GM12878 (cell line): Measurements from ENCODE around the gene OSBPL5. TPM values are rescaled to one million over a fixed set of nuclear protein-coding genes. Genes with fewer than 3 reads are reported as not detected.

Experiments used
- ATAC-seq: fragments of 200-7000 bp; cut with Tn5 transposase; 3 replicates; pipeline ENCODE4 v1.9.1; 2020; ENCODE audit warnings: mild to moderate bottlenecking, moderate library complexity
- BruUV-seq: library from RNA; stranded (reverse); fragments of 400-500 nt; replicated peaks from 2 replicates; lab custom pipeline; 2021; lab: Mats Ljungman, UMichigan
- CTCF ChIA-PET: fragments of 300-600 bp; sonication (Branson Sonifier 250); formaldehyde crosslinking; extraction: SDS; loops from one replicate; lab custom pipeline; 2021; ENCODE audit warnings: inconsistent platforms; lab: Yijun Ruan, JAX
- POLR2A ChIA-PET: fragments of 350-600 bp; formaldehyde crosslinking; extraction: SDS; loops from one replicate; lab custom pipeline; 2021; ENCODE audit warnings: inconsistent platforms; lab: Charles Lee
- RAD21 ChIA-PET: fragments of 300-600 bp; sonication (Branson Sonifier 250); formaldehyde crosslinking; loops from one replicate; lab custom pipeline; 2023; ENCODE audit warnings: antibody characterized with exemption; ENCODE audit not compliant: unreplicated experiment; lab: Charles Lee
- SMC1A ChIA-PET: fragments of 300-600 bp; sonication (Branson Sonifier 250); formaldehyde crosslinking; loops from one replicate; lab custom pipeline; 2023; ENCODE audit not compliant: unreplicated experiment, uncharacterized antibody; lab: Charles Lee
- DNase-seq: peaks from one replicate; pipeline ENCODE4 v3.0.0-alpha.2; 2011; ENCODE audit warnings: low read depth, low spot score
- FAIRE-seq: peaks from 3 replicates; lab custom pipeline; 2011; peaks lifted over from hg19 to GRCh38; lab: Jason Lieb, UNC
- H2AFZ ChIP-seq: 2 replicates; pipeline ENCODE4 v1.6.0; 2011; ENCODE audit warnings: low read depth, low read length, control low read depth; ENCODE audit not compliant: control insufficient read depth
- H3K27ac ChIP-seq: 2 replicates; pipeline ENCODE4 v1.5.1; 2011; ENCODE audit warnings: control low read depth; ENCODE audit not compliant: control insufficient read depth, insufficient read depth
- H3K27me3 ChIP-seq, 2 experiments: replicated peaks in 1 of 2; 2 replicates each; pipeline versions ENCODE4 v1.6.0 to v1.6.1; 2011; ENCODE audit warnings: low read length in 1 of 2; ENCODE audit not compliant: control insufficient read depth in 2 of 2, insufficient read depth in 2 of 2
- H3K36me3 ChIP-seq, 2 experiments: 2 replicates each; pipeline ENCODE4 v1.5.1; 2011; ENCODE audit warnings: low read length in 1 of 2; ENCODE audit not compliant: control insufficient read depth in 2 of 2, insufficient read depth in 2 of 2
- H3K4me1 ChIP-seq: 2 replicates; pipeline ENCODE4 v1.6.1; 2011; ENCODE audit warnings: mild to moderate bottlenecking, low read length, moderate library complexity, mixed read lengths; ENCODE audit not compliant: control insufficient read depth, insufficient read depth
- H3K4me2 ChIP-seq: 2 replicates; pipeline ENCODE4 v1.6.0; 2011; ENCODE audit warnings: control low read depth; ENCODE audit not compliant: control insufficient read depth, insufficient read depth
- H3K4me3 ChIP-seq: fragments of 200-600 bp; sonication (generic); 2 replicates; pipeline ENCODE4 v1.5.1; 2016
- H3K79me2 ChIP-seq: 2 replicates; pipeline ENCODE4 v1.6.0; 2011; ENCODE audit warnings: low read length; ENCODE audit not compliant: control insufficient read depth, insufficient read depth
- H3K9ac ChIP-seq: 2 replicates; pipeline ENCODE4 v1.8.0; 2011; ENCODE audit warnings: low read length, control low read depth, mixed read lengths; ENCODE audit not compliant: control insufficient read depth, insufficient read depth
- H3K9me3 ChIP-seq: replicated peaks from 3 replicates; pipeline ENCODE4 v1.5.1; 2011; ENCODE audit warnings: mild to moderate bottlenecking, low read length; ENCODE audit not compliant: control insufficient read depth, insufficient read depth
- H4K20me1 ChIP-seq: 2 replicates; pipeline ENCODE4 v1.6.0; 2011; ENCODE audit not compliant: control insufficient read depth, insufficient read depth
- CHD4 ChIP-seq: fragments of 200-600 bp; sonication (generic); IDR thresholded peaks from 2 replicates; pipeline ENCODE4 v1.6.1; 2016; ENCODE audit warnings: mild to moderate bottlenecking
- CUX1 ChIP-seq: IDR thresholded peaks from 2 replicates; pipeline ENCODE4 v1.6.1; 2012; ENCODE audit warnings: improper control_type of control experiment, low read depth, low read length; ENCODE audit not compliant: insufficient replicate concordance
- JUNB ChIP-seq: IDR thresholded peaks from 2 replicates; pipeline ENCODE4 v1.6.1; 2016; ENCODE audit warnings: antibody characterized with exemption, mild to moderate bottlenecking
- NRF1 ChIP-seq: conservative IDR thresholded peaks from 2 replicates; pipeline ENCODE4 v1.6.1; 2011; ENCODE audit warnings: mild to moderate bottlenecking, low read depth, low read length, improper control_type of control experiment
- RCOR1 ChIP-seq: conservative IDR thresholded peaks from 2 replicates; pipeline ENCODE4 v1.6.1; 2012; ENCODE audit warnings: low read depth, low read length, improper control_type of control experiment
- RUNX3 ChIP-seq: IDR thresholded peaks from 2 replicates; pipeline ENCODE4 v1.6.1; 2012; ENCODE audit warnings: low read length, inconsistent platforms
- SPI1 ChIP-seq: IDR thresholded peaks from 2 replicates; pipeline ENCODE4 v1.6.1; 2011; ENCODE audit warnings: low read depth, mild to moderate bottlenecking, low read length, moderate library complexity, borderline replicate concordance; ENCODE audit not compliant: insufficient read depth
- ZNF207 ChIP-seq: fragments of 450-650 bp; IDR thresholded peaks from 2 replicates; pipeline ENCODE4 v1.6.1; 2014; ENCODE audit warnings: antibody characterized with exemption, mild to moderate bottlenecking, borderline replicate concordance
- ZNF24 ChIP-seq: fragments of 450-650 bp; IDR thresholded peaks from 2 replicates; pipeline ENCODE4 v1.6.1; 2017; ENCODE audit warnings: antibody characterized with exemption, mild to moderate bottlenecking
- WGBS: methylation state at CpG from one replicate; pipeline ENCODE4 v1.1.6; 2016; ENCODE audit warnings: low lambda C conversion rate; ENCODE audit not compliant: insufficient replicate concordance, insufficient coverage; ENCODE audit errors: missing lambda C conversion rate; 5-methylcytosine and 5-hydroxymethylcytosine counted together
- in situ Hi-C: fragments of 300-500 bp; cut with MboI; formaldehyde crosslinking; loops from 9 replicates; pipeline ENCODE4 v1.14.3; 2018; ENCODE audit warnings: mixed read lengths
- intact Hi-C: fragments of 100-400 bp; cut with micrococcal nuclease; formaldehyde crosslinking; loops from one replicate; pipeline ENCODE4 v1.14.2; 2022; ENCODE audit not compliant: unreplicated experiment
- polyA plus RNA-seq, 11 experiments: library from polyadenylated mRNA; depleted of rRNA in 4 of 11; unstranded in 6 of 11; stranded (reverse) in 5 of 11; fragments of >200 nt; fragmentation: Nextera tagmentation in 4 of 11; fragmentation: Illumina TruSeq in 1 of 11; extraction: Ambion mirVana in 4 of 11; extraction: Trizol in 1 of 11; gene quantifications; 1 replicate in 1 of 11; 2 replicates in 10 of 11; pipeline versions ENCODE4 v1.2.1 to v1.2.3, GENCODE V29; 2011 to 2016; ENCODE audit warnings: inconsistent platforms in 2 of 11, missing spikeins in 2 of 11, low read depth in 1 of 11
- total RNA-seq, 4 experiments: library from RNA; depleted of rRNA in 3 of 4; stranded (reverse); fragments of >200 nt in 3 of 4; fragmentation: Illumina TruSeq in 1 of 4; extraction: Trizol in 1 of 4; gene quantifications; 2 replicates each; pipeline versions ENCODE4 v1.2.1 to v1.2.3, GENCODE V29; 2013 to 2021

The OSBPL5 gene
- total and polyA plus RNA-seq, 10 of the 15 experiments (the other 5 are each of a cell fraction or from before 2014, with no cell fraction given), result not detected

GRCh38 chr11:3120071-3120792 lies 44.9 kb downstream of the OSBPL5 start:
- Histone ChIP-seq H3K36me3 (no peaks in the 10 kb centered on the region), H3K27ac (no peak overlapping the region), H3K27me3 (no peaks in the 10 kb centered on the region), H3K4me1 (no peaks in the 10 kb centered on the region), H3K9ac (no peak overlapping the region), H3K79me2 (no peaks in the 10 kb centered on the region), H3K9me3 (no peaks in the 10 kb centered on the region), H3K4me3 (no peak overlapping the region), H4K20me1 (no peaks in the 10 kb centered on the region), H3K4me2 (no peak overlapping the region), H2AFZ (no peak overlapping the region)
- no TSS peak for BruUV-seq
- SMC1A ChIA-PET, result no interaction called here
- ATAC-seq (no peak), DNase-seq (no peak), FAIRE-seq (no peak)
- POLR2A ChIA-PET, result no interaction called here
- CTCF ChIA-PET, result no interaction called here
- in situ Hi-C loops, result no loop called here
- intact Hi-C loops, result no loop called here
- WGBS, result 53% methylated on average over 25 of the region's 26 CpGs
- TF ChIP-seq RCOR1, result no peak
- TF ChIP-seq ZNF207, result no peak
- TF ChIP-seq ZNF24, result no peak
- TF ChIP-seq, all 136 proteins: peak for 0
- RAD21 ChIA-PET, result no interaction called here

- intact Hi-C loops (loop anchor here (10.0 kb wide), 1 partner anchor 286 kb away; no protein-coding TSS in a partner anchor), in situ Hi-C loops (no loop called here)
- ChIA-PET SMC1A (no interaction called here), CTCF (no interaction called here), POLR2A (no interaction called here), RAD21 (no interaction called here)
- H3K9me3 ChIP-seq, result no peaks in the 10 kb centered on the region
- H3K4me2 ChIP-seq, result no peak overlapping the region
- no peak overlapping the region for H2AFZ ChIP-seq
- no peaks in the 10 kb centered on the region for H3K79me2 ChIP-seq
- DNase-seq (no peak), FAIRE-seq (no peak), ATAC-seq (no peak)
- no TSS peak for BruUV-seq
- no peak overlapping the region for H3K4me3 ChIP-seq
- H3K9ac ChIP-seq, result no peak overlapping the region
- H3K4me1 ChIP-seq, result no peaks in the 10 kb centered on the region
- no peak overlapping the region for H3K27ac ChIP-seq
- 31% methylated on average over 14 of the region's 14 CpGs for WGBS
- H3K36me3 ChIP-seq, result no peaks in the 10 kb centered on the region
- no peaks in the 10 kb centered on the region for H3K27me3 ChIP-seq
- H4K20me1 ChIP-seq, result no peaks in the 10 kb centered on the region
- TF ChIP-seq JUNB, result no peak
- TF ChIP-seq RUNX3, result no peak
- no peak for TF ChIP-seq CHD4
- TF ChIP-seq NRF1, result no peak
- TF ChIP-seq CUX1, result no peak
- no peak for TF ChIP-seq SPI1
These were observed 45.8 kb downstream of the OSBPL5 start for GRCh38 chr11:3119141-3119821.
